ENCODE data around the gene CA5A.
"Not testable (repeated sequence)": the region's sequence is repeated elsewhere in the genome, so short reads cannot be mapped to it uniquely, and the experiment has no call there.

Gene CA5A

DNA sequence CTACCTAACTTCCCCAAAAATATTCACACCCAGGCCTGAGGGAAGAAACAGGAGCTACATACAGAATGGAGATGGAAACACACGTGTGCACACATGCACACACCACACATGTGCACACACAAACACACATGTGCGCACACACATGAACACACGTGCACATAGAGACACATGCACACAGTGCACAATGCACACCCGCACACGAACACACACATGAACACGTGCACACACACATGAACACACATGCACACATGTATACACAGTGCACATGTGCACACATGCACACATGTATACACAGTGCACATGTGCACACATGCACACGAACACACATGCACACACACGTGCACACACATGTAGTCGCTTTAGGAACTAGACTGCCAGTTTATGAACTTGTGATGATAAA is 18.8 kb downstream of the CA5A start:
- Histone ChIP-seq H3K27ac (replicated peaks) (no peak overlapping the region), H3K27me3 (ENCODE audit: insufficient read depth, poor library complexity, severe bottlenecking) (no peaks in the 10 kb centered on the region), H3K4me3 (replicated peaks; ENCODE audit: insufficient read depth, low read length) (no peak overlapping the region)
- TF ChIP-seq, protein P1, sequence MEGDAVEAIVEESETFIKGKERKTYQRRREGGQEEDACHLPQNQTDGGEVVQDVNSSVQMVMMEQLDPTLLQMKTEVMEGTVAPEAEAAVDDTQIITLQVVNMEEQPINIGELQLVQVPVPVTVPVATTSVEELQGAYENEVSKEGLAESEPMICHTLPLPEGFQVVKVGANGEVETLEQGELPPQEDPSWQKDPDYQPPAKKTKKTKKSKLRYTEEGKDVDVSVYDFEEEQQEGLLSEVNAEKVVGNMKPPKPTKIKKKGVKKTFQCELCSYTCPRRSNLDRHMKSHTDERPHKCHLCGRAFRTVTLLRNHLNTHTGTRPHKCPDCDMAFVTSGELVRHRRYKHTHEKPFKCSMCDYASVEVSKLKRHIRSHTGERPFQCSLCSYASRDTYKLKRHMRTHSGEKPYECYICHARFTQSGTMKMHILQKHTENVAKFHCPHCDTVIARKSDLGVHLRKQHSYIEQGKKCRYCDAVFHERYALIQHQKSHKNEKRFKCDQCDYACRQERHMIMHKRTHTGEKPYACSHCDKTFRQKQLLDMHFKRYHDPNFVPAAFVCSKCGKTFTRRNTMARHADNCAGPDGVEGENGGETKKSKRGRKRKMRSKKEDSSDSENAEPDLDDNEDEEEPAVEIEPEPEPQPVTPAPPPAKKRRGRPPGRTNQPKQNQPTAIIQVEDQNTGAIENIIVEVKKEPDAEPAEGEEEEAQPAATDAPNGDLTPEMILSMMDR (IDR thresholded peaks at IDR 0.05; ENCODE audit: insufficient read depth, low read length): no peak
- no peak for DNase-seq (ENCODE audit: low read depth in 1 of 2, low spot score in 1 of 2)

DNA sequence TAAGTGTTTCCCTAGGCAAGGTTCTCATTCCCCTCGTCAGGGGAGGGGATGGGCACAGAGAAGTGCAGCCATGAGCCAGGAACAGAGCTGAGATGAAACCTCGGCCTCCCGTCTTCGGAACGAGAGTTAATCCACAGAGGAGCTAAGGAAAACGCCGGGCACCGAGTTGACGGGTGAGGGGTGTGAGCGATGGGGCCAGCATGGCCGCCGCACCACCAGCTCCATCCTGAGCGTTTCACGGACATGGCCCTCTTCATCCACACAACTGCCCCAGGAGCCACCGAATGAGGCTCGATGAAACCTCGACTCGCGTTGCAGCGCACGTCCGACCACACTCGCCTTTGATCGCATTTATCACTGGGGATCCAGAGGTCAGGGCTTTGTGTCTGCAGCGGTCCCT is 21.5 kb downstream of the CA5A start:
- Histone ChIP-seq H3K27me3 (ENCODE audit: insufficient read depth, poor library complexity, severe bottlenecking) (no peaks in the 10 kb centered on the region), H3K4me3 (replicated peaks; ENCODE audit: insufficient read depth, low read length) (no peak overlapping the region), H3K27ac (replicated peaks) (no peak overlapping the region)
- DNase-seq (ENCODE audit: low read depth in 1 of 2, low spot score in 1 of 2): no peak
- TF ChIP-seq, protein P1 (IDR thresholded peaks at IDR 0.05; ENCODE audit: insufficient read depth, low read length): no peak
- TF ChIP-seq POLR2AphosphoS5 (IDR thresholded peaks at IDR 0.05; ENCODE audit: low read depth): no peak
- TF ChIP-seq, protein P2, sequence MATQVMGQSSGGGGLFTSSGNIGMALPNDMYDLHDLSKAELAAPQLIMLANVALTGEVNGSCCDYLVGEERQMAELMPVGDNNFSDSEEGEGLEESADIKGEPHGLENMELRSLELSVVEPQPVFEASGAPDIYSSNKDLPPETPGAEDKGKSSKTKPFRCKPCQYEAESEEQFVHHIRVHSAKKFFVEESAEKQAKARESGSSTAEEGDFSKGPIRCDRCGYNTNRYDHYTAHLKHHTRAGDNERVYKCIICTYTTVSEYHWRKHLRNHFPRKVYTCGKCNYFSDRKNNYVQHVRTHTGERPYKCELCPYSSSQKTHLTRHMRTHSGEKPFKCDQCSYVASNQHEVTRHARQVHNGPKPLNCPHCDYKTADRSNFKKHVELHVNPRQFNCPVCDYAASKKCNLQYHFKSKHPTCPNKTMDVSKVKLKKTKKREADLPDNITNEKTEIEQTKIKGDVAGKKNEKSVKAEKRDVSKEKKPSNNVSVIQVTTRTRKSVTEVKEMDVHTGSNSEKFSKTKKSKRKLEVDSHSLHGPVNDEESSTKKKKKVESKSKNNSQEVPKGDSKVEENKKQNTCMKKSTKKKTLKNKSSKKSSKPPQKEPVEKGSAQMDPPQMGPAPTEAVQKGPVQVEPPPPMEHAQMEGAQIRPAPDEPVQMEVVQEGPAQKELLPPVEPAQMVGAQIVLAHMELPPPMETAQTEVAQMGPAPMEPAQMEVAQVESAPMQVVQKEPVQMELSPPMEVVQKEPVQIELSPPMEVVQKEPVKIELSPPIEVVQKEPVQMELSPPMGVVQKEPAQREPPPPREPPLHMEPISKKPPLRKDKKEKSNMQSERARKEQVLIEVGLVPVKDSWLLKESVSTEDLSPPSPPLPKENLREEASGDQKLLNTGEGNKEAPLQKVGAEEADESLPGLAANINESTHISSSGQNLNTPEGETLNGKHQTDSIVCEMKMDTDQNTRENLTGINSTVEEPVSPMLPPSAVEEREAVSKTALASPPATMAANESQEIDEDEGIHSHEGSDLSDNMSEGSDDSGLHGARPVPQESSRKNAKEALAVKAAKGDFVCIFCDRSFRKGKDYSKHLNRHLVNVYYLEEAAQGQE (IDR thresholded peaks at IDR 0.05; ENCODE audit: insufficient replicate concordance, low read depth): no peak
- TF ChIP-seq SPI1 (IDR thresholded peaks at IDR 0.05; ENCODE audit: borderline replicate concordance, low read depth): no peak
- TF ChIP-seq GABPA (IDR thresholded peaks at IDR 0.05; ENCODE audit: low read depth): no peak

DNA sequence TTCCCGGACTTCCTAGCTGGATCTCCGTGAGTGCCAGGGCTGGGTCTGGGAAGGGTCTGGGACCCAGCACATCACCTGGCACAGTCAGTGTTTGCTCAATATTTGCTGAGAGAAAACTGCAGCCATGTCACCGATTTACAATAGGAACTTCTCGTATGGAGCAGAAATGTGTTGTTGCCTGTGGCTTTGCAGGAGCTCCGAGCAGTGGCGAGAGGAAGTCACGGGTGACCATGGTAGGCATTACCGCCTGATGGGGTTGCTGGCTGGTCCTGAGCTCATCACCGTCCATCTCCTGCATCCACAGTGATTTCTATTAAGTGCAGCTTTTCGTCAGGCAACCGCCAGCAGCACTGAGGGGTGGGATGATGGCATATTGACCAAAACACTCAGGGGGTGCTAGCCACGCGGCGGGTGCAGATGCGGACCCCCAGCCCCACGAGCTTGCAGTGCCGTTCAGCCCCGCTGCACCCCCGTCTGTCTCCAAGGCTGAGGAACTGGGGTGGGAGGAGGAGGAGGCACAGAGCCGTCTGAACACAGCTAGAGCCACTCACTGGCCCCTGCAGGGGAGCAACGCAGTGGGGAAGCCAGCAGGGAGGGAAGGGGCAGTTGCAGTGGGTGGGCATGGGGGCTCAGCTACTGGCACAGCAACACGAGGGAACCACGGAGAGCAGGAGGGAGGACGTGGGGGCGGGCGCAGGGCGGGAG is 22.2 kb downstream of the CA5A start:
- H3K27me3 ChIP-seq (ENCODE audit: insufficient read depth, poor library complexity, severe bottlenecking); DNase-seq (ENCODE audit: low read depth in 1 of 2, low spot score in 1 of 2); H3K4me3 ChIP-seq (replicated peaks; ENCODE audit: insufficient read depth, low read length); H3K27ac ChIP-seq (replicated peaks): not testable (repeated sequence)

DNA sequence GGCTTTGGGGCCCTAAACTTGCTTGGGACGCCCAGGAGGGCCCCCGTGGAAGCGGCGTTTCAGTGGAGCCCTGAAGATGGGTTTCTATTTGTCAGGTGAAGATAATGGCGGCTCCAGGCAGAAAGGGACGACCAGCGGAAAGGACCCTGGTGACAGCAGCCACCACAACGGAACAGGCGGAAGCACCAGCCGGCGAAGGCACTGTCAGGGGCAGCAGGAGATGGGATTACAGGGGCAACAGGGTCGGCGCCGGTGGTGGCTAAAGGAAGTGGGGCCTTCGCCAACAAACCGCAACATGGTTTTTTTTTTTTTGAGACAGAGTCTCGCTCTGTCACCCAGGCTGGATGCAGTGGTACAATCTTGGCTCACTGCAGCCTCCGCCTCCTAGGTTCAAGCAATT is 23.6 kb downstream of the CA5A start:
- DNase-seq (ENCODE audit: low read depth in 1 of 2, low spot score in 1 of 2); H3K27me3 ChIP-seq (ENCODE audit: insufficient read depth, poor library complexity, severe bottlenecking); H3K4me3 ChIP-seq (replicated peaks; ENCODE audit: insufficient read depth, low read length); H3K27ac ChIP-seq (replicated peaks): not testable (repeated sequence)

DNA sequence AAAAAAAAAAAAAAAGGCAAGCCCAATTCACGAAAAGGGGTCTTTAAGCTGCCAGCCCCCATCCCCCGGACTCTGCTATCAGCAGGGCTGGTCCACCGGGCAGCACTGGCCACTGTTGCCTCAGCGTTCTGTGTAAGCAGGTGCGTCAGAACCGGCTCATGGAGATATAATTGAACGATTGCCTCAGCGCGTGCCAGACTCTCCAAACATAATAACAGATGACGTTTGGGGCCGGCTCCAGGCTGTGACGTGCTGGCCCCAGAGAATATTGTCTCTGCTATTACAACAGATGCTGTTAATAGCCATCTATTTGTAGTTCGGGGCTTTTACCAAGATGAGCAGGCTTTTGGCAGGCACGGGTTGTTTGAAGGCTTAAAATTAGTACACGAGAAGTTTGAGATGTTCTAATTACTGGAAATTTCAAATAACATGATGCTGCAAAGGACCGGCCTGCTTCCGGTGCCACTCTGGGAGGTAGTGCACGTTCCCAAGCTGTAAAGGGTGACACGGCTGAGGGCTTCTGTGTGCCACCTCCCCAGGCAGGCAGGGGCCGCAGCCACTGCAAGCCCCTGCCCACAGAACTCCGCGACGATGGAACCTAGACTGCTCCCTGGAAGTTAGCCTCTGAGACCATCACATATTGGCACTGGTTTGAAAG is 25.1 kb downstream of the CA5A start:
- not testable (repeated sequence) for H3K27me3 ChIP-seq (ENCODE audit: insufficient read depth, poor library complexity, severe bottlenecking); H3K4me3 ChIP-seq (replicated peaks; ENCODE audit: insufficient read depth, low read length); DNase-seq (ENCODE audit: low read depth in 1 of 2, low spot score in 1 of 2); H3K27ac ChIP-seq (replicated peaks)

DNA sequence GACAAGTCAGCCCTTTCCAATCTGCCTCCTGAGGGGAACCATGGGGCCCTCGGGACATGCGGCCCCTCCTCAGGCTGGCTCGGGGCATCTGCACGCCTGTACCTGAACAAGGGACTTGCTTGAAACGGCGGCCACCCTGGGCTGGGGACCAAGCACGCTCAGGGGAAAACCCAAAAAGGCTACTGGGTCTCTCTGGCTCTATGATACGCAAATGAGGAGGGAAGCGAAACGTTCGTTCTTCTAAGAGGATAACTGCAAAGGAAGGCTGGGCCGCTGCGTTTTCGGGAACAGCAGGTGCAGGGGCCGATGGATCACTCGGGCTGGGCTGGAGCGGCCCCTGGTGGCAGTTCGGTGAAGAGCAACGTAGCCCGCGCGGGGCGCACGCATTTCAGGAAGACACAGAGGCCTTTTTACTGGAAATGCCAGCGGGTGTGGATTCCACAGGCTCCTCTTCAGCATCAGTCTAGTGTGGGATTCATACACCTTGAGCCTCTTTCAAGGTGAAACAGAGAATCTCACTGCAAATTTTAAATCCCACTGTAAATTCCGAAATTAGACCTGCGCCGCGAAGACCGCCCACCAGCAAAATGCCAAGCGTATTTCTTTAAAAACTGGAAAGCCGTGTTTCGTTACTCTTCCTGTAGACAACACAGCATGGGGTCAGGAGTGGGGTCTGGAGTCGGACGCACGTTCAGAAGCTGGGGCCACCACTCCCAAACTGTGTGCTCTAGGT is 27.0 kb downstream of the CA5A start:
- H3K27me3 ChIP-seq (ENCODE audit: insufficient read depth, poor library complexity, severe bottlenecking); H3K4me3 ChIP-seq (replicated peaks; ENCODE audit: insufficient read depth, low read length); H3K27ac ChIP-seq (replicated peaks): not testable (repeated sequence)
- peak in 1 of 2 experiments; percentile 53 for DNase-seq (ENCODE audit: low read depth in 1 of 2, low spot score in 1 of 2)
- TF ChIP-seq, protein P1 (IDR thresholded peaks at IDR 0.05; ENCODE audit: insufficient read depth, low read length): peak; percentile 23

DNA sequence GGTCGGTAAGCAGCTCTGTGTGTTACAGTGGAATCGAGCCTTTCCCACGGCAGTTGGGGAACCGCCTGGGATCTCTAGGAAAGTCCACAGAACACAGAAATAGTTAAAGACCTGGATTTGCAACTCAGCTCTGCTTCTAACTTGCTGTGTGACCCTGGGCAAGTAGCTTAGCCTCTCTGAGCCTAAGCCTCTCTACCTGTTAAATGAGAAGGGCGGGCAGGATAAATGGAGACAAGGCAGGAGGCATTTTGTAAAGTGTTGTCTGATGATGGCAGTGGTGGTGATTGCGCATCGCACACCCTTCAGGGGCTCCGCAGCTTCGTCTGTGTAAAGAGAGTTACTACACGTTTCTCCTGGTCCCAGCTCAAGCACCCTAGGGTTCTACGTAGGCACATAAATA is 28.2 kb downstream of the CA5A start:
- H3K4me3 ChIP-seq (replicated peaks; ENCODE audit: insufficient read depth, low read length); H3K27ac ChIP-seq (replicated peaks); DNase-seq (ENCODE audit: low read depth in 1 of 2, low spot score in 1 of 2); H3K27me3 ChIP-seq (ENCODE audit: insufficient read depth, poor library complexity, severe bottlenecking): not testable (repeated sequence)

DNA sequence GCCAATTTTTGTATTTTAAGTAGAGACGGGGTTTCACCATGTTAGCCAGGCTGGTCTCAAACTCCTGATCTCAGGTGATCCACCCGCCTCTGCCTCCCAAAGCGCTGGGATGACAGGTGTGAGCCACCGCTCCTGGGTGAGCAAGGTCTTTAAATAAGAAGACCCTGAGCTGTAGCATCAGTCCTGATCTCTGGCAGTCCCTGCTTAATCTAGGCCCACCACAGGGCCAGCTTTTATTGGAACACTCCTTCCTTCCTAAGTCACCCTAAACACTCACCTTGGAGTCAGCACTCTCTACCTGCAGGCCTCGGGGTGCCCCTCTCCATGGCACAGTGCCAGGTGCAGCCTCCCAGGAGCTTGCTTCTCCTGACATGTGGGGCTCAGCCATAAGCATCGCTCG is 30.8 kb downstream of the CA5A start:
- not testable (repeated sequence) for H3K27ac ChIP-seq (replicated peaks); DNase-seq (ENCODE audit: low read depth in 1 of 2, low spot score in 1 of 2); H3K27me3 ChIP-seq (ENCODE audit: insufficient read depth, poor library complexity, severe bottlenecking); H3K4me3 ChIP-seq (replicated peaks; ENCODE audit: insufficient read depth, low read length)

DNA sequence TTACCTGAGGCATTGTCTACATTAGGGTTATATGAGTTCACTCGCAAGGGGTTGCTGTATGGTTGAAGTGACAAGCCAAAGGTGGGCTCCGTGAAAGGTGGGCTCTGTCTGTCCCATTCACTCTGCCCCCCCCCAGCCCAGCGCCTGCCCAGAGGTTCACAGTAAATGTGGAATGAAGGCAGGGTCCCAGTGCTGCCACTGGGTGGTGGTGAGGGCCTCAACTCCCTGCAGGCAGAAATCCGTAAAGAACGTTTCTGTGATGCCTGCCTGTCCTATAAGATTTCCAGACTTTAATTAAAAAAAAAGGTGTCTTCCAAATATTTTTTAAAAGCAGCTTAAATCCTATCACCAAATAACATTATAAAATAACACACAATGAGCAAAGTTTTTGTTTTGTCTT is 31.4 kb downstream of the CA5A start:
- not testable (repeated sequence) for H3K4me3 ChIP-seq (replicated peaks; ENCODE audit: insufficient read depth, low read length); DNase-seq (ENCODE audit: low read depth in 1 of 2, low spot score in 1 of 2); H3K27me3 ChIP-seq (ENCODE audit: insufficient read depth, poor library complexity, severe bottlenecking); H3K27ac ChIP-seq (replicated peaks)

Measured in HL-60 (cell line).